Stimulated activated naive CD8-positive, alpha-beta T cell treated with anti-CD3 and anti-CD28 coated beads, Interleukin-15, amount 100 ng/mL, for 72 hours (primary cell): ENCODE results near the gene GXYLT2.
"Not testable (repeated sequence)": the region's sequence is repeated elsewhere in the genome, so short reads cannot be mapped to it uniquely, and the experiment has no call there.

Experiments used
- ATAC-seq: fragments of 150-1000 bp; cut with Tn5 transposase; 2 replicates; pipeline ENCODE4 v1.10.0; 2021; ENCODE audit warnings: mild to moderate bottlenecking, moderate library complexity
- DNase-seq, 2 donors: peaks; one replicate each; pipeline ENCODE4 v3.0.0; 2021 to 2022
- H3K27ac Mint-ChIP-seq, 2 donors: one replicate each; pipeline ENCODE4 v1.8.0; 2022; ENCODE audit warnings: mild to moderate bottlenecking in 2 of 2, mixed read lengths in 2 of 2, moderate library complexity in 2 of 2
- H3K27me3 Mint-ChIP-seq: one replicate; pipeline ENCODE4 v1.8.0; 2022; ENCODE audit warnings: mixed read lengths
- H3K4me1 Mint-ChIP-seq: one replicate; pipeline ENCODE4 v1.8.0; 2022; ENCODE audit warnings: mild to moderate bottlenecking, mixed read lengths
- H3K4me3 Mint-ChIP-seq, 2 donors: one replicate each; pipeline ENCODE4 v1.8.0; 2022; ENCODE audit warnings: mild to moderate bottlenecking in 2 of 2, mixed read lengths in 2 of 2, moderate library complexity in 1 of 2
- H3K9me3 Mint-ChIP-seq, 2 donors: one replicate each; pipeline ENCODE4 v1.8.0; 2022; ENCODE audit warnings: mixed read lengths in 2 of 2

GXYLT2 gene

DNA sequence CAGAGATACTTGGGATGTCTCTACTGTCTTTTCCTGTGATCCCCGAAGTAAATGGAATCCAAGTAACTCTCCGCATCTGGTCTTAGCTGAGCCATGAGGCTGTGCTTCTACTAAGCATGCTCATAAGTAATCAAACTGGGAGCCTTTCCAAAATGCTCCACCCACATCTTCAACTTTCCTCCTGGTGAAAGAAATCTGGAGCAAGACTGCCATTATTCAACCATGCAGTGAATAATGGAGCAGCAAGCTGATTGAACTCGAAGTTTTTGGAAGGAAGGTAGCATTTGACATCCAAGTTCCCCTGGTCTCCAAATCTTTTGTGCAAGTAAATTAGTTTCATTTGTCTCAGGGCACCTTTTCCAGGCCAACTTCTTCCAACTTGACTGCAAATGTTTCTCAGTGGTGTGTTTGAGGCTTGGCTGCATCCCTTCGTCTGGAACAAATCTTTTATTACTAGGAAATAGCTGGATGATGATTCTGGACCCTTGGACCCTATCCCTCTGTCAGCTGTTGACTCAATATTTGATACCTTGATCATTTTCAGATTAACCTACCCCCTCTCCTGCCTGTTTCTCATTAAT is 19.4 kb downstream of the GXYLT2 start:
- ATAC-seq (no peak), DNase-seq (no peak)
- Mint-ChIP-seq H3K27ac (no peak overlapping the region), H3K9me3 (no peaks in the 10 kb centered on the region), H3K4me3 (no peak overlapping the region), H3K4me1 (no peaks in the 10 kb centered on the region), H3K27me3 (no peaks in the 10 kb centered on the region)

DNA sequence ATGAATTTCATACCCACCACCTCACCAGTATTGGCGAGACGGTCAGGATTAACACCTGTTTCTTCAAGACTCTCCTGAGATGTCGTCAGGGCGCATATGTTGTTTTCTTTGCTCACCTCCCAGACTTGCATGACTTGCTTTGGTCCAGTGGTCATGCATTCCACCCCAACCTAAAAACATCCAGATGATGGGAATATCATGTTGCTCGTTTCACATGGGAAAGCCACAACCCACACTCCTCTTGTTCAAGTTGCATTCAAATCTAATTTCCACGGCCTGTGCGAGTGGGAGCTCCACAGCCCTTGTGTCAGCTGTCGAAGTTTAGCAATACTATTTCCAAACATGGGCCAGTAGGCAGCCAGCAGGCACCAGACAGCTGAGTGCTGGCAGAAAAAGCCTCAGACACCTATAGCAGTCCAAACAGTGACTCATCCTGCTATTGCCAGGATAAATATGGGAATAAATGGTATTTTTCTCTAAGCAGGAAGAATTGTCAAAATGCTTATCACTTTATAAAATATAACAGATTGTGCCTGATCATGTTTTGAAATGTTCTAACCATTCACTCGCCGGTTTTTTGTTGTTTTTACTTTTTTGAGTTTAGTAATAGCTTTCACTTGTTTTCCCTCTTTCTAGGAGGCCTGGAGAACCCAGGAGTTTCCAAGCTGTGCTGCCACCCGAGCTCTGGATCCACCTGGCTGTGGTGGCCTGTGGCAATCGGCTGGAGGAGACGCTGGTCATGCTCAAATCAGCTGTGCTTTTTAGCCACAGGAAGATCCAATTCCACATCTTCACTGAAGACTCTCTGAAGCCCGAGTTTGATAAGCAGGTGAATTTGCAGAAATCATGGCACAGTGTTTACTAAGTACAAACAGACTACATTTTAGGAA is 20.1 kb downstream of the GXYLT2 start:
- Mint-ChIP-seq H3K27ac (no peak overlapping the region), H3K4me1 (no peaks in the 10 kb centered on the region), H3K27me3 (no peaks in the 10 kb centered on the region), H3K9me3 (no peaks in the 10 kb centered on the region), H3K4me3 (no peak overlapping the region)
- ATAC-seq (no peak), DNase-seq (no peak)

DNA sequence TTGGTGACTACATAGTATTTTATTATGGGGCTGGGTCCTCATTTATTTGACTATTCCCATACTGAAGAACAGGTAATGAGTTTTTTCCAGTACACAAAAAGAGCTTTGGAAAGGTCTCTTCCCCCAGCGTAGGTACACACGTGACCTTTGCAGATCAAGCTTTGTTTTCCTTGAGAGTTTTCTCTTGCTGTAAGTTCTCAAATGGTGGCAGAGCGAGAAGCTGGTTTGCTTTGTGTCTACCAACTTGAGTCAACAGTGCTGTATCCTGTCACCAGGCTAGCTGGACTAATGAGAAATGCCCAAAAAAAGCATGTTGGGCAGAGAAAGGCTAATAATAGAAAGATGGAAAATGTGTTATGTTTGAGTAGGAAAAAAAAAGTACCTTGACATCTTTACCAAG is 21.7 kb downstream of the GXYLT2 start:
- no peak for DNase-seq

DNA sequence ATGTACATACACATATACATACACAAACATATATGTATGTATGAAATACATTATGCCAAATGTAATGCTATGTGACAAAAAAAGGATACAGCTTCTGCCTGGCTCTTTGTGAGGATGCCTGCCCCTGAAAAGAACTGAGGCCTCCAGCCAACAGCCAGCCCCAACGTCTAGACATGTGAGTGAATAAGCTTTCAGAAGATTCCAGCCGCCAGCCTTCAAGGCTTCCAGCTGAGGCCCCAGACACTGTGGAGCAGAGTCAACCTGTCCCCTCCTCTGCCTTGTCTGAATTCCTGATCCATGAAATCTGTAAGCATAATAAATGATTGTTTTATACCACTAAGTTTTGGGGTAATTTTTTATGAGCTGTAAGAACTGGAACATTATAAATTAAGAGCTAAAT is 24.7 kb downstream of the GXYLT2 start:
- no peak for ATAC-seq
- no peaks in the 10 kb centered on the region for H3K4me1 Mint-ChIP-seq
- no peaks in the 10 kb centered on the region for H3K9me3 Mint-ChIP-seq
- no peak overlapping the region for H3K4me3 Mint-ChIP-seq
- DNase-seq: no peak
- no peaks in the 10 kb centered on the region for H3K27me3 Mint-ChIP-seq
- no peak overlapping the region for H3K27ac Mint-ChIP-seq

More for the DNA sequence above, 21.7 kb downstream of the GXYLT2 start:
- no peaks in the 10 kb centered on the region for H3K27me3 Mint-ChIP-seq
- H3K27ac Mint-ChIP-seq: no peak overlapping the region
- H3K9me3 Mint-ChIP-seq: no peaks in the 10 kb centered on the region
- no peak overlapping the region for H3K4me3 Mint-ChIP-seq
- ATAC-seq: no peak
- H3K4me1 Mint-ChIP-seq: no peaks in the 10 kb centered on the region

DNA sequence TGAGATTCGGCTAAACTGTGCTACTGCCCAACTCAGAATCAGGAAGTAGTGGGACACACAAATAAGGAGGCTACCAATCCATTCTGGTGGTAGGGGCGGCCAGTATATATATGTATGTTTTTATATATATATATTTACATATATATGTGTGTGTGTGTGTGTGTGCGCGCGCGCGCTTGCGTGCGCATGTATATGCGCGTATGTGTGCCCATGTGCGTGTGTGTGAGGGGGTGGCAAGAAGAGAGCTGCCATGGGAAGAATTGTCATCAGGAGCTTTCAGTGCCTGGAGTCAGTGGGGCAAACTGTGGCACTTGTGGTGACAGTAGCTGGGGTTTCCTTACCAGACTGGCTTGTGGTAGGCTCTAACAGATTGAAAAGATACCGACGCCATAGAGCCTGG is 26.5 kb downstream of the GXYLT2 start:
- H3K27ac Mint-ChIP-seq: no peak overlapping the region
- no peak for ATAC-seq
- no peaks in the 10 kb centered on the region for H3K27me3 Mint-ChIP-seq
- no peak overlapping the region for H3K4me3 Mint-ChIP-seq
- no peaks in the 10 kb centered on the region for H3K9me3 Mint-ChIP-seq
- H3K4me1 Mint-ChIP-seq: no peaks in the 10 kb centered on the region
- no peak for DNase-seq

DNA sequence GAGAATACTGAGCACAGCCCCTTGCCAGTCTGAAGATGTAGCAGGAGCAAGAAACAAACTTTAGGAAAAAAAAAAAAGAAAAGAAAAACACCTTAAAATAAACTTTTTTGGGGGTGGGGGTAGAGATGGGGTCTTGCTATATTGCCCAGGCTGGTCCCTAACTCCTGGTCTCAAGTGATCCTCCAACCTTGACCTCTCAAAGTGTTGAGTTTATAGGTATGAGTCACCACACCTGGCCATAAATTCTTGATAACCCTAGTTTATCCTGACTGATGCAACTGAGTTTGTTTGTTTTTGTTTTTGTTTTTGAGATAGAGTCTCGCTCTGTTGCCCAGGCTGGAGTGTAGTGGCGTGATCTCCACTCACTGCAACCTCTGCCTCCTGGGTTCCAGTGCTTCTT is 28.4 kb downstream of the GXYLT2 start:
- H3K27me3 Mint-ChIP-seq: no peaks in the 10 kb centered on the region
- no peak overlapping the region for H3K4me3 Mint-ChIP-seq
- H3K27ac Mint-ChIP-seq: no peak overlapping the region
- DNase-seq: no peak
- H3K4me1 Mint-ChIP-seq: no peaks in the 10 kb centered on the region
- H3K9me3 Mint-ChIP-seq: no peaks in the 10 kb centered on the region
- ATAC-seq: no peak

DNA sequence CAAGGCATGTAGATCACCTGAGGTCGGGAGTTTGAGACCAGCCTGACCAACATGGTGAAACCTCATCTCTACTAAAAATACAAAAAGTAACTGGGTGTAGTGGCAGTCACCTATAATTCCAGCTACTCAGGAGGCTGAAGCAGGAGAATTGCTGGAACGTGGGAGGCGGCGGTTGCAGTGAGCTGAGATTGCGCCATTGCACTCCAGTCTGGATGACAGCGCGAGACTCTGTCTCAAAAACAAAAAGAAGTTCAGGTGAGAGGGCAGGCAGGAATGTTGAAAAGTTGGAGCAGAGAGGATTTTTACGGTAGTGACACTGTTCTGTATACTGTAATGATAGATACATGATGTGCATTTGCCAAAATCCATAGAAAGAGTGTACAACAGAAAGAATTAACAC is 31.7 kb downstream of the GXYLT2 start:
- Mint-ChIP-seq H3K27ac (no peak overlapping the region), H3K9me3 (no peaks in the 10 kb centered on the region), H3K4me1 (no peaks in the 10 kb centered on the region), H3K27me3 (no peaks in the 10 kb centered on the region), H3K4me3 (no peak overlapping the region)
- DNase-seq: no peak
- ATAC-seq: no peak

DNA sequence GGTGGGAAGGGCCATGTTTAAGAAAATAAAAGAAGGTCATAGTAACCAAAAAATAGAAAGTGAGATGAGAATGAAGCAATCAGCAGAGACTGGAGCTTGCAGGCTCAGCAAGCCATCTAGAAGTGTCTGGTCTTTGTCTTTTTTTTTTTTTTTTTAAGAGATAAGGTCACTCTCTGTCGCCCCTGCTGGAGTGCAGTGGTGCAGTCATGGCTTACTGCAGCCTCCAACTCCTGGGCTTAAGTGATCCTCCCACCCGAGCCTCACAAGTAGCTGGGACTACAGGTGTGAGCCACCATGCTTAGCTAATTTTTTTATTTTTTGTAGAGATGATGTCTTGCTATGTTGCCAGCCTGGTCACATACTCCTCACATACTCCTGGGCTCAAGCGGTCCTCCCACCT is 36.2 kb downstream of the GXYLT2 start:
- Mint-ChIP-seq H3K4me1 (no peaks in the 10 kb centered on the region), H3K4me3 (no peak overlapping the region), H3K27ac (no peak overlapping the region), H3K9me3 (peaks cover 0 to 3% of the 10 kb centered on the region in 2 donors), H3K27me3 (no peaks in the 10 kb centered on the region)
- ATAC-seq (no peak), DNase-seq (no peak)

DNA sequence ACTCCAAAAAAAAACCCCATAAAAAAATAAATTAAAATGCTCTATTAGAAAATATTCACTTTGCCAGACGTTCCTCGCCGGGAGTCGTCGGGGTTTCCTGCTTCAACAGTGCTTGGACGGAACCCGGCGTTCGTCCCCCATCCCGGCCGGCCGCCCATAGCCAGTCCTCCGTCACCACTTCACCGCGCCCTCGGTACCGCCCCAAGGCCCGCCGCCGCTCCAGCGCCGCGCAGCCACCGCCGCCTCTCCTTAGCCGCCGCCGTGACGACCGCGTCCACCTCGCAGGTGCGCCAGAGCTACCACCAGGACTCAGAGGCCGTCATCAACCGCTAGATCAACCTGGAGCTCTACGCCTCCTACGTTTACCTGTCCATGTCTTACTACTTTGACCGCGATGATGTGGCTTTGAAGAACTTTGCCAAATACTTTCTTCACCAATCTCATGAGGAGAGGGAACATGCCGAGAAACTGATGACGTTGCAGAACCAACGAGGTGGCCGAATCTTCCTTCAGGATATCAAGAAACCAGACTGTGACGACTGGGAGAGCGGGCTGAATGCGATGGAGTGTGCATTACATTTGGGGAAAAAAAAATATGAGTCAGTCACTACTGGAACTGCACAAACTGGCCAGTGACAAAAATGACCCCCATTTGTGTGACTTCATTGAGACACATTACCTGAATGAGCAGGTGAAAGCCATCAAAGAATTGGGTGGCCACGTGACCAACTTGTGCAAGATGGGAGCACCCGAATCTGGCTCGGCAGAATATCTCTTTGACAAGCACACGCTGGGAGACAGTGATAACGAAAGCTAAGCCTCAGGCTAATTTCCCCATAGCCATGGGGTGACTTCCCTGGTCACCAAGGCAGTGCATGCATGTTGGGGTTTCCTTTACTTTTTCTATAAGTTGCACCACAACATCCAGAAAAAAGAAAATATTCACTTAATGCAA is 41.2 kb downstream of the GXYLT2 start:
- H3K27me3 Mint-ChIP-seq, ATAC-seq, H3K9me3 Mint-ChIP-seq, DNase-seq, H3K4me1 Mint-ChIP-seq, H3K4me3 Mint-ChIP-seq: not testable (repeated sequence)
- H3K27ac Mint-ChIP-seq: peak overlapping the region in 1 of 2 donors; percentile 82

DNA sequence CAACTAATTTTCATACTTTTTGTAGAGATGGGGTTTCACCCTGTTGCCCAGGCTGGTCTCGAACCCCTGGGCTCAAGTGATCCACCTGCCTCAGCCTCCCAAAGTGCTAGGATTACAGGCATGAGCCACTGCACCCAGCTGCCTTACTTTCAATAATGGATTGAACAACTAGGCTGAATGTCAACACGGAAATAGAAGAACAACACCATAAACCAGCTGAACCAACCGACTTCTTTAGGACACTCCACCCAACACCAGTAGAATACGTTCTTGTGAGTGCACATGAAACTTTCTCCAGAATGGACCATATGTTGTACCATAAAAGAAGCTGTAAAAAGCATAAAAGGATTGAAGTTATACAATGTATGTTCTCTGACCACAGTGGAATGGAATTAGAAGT is 42.9 kb downstream of the GXYLT2 start:
- DNase-seq (no peak), ATAC-seq (no peak)
- Mint-ChIP-seq H3K9me3 (peaks cover 0 to 7% of the 10 kb centered on the region in 2 donors), H3K27ac (no peak overlapping the region), H3K4me1 (no peaks in the 10 kb centered on the region), H3K27me3 (no peaks in the 10 kb centered on the region), H3K4me3 (no peak overlapping the region)

DNA sequence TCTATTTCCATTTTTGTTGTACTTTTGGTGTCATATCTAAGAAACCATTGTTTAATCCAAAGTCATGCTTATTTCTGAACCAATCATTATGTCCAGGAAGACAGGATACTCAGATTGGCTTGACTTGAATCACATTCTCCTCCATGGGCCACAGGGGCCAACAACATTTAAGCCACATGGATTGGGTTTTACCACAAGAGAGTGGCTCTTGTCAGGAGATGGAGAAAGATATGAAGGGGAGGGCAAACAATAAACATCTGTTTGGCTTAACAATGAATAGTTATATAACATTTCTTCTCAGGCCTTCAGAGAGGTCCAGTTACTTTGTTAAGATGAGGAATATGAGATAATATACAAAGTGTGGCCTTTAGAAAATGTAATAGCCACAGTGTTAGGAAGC is 44.6 kb downstream of the GXYLT2 start:
- DNase-seq (no peak), ATAC-seq (no peak)
- Mint-ChIP-seq H3K27me3 (no peaks in the 10 kb centered on the region), H3K9me3 (peaks cover 0 to 7% of the 10 kb centered on the region in 2 donors), H3K4me3 (no peak overlapping the region), H3K27ac (no peak overlapping the region), H3K4me1 (no peaks in the 10 kb centered on the region)

DNA sequence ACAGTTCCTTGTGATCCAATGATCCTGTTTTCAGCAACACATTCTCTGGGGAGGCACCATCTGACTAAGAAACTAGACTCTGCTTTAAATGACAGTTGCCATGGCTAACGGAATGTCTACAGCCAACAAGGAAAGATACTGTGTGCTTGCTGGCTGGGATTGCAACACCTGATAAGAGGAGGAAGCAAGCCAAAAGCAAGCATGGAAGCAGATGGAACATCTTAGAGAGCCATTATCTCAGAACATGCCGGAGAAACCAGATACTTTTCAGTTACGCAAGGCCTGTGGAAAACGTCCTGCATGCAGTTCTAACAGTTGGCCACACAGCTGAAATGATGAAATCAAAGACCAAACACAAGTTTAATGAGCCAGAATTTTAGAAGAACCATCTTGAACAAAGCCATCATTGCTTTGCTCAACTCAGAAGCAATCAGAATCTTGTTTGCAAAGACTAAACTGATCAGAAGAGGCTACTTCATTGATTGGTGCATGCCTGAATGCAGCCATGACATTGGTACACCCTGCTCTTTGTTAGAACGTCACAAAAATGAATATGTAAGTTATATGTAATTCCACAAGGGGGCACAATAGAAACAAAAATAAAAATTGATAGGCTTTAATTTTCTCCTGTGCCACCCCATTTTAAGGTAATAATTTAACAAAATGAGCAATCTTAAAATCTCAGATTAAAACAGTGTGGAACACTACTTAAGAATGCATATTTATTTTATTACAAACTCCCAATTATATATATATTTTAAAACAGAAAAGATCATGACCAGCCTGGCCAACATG is 50.8 kb downstream of the GXYLT2 start:
- DNase-seq (peak; percentile 8 to 30), ATAC-seq (peak; percentile 93)
- Mint-ChIP-seq H3K4me3 (no peak overlapping the region), H3K27ac (no peak overlapping the region), H3K27me3 (no peaks in the 10 kb centered on the region), H3K4me1 (no peaks in the 10 kb centered on the region), H3K9me3 (no peaks in the 10 kb centered on the region)

DNA sequence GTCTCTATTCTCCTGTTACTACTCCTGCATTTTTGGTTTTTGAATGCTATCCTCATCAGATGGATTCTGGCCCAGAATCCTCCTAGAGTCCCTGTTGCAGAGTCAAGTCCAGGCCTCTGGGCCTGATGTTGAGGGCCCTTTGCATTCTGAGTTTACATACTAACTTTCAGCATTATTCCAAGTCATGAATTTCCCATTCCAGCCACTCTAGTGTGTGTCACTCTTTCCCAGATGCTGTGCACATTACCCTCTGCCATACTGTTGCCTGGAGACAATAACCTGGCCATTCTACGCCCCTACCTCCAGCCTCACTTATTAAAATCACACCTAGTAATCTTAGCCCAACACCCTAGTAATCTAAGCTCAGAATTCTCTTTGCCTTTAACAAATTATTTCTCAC is 53.4 kb downstream of the GXYLT2 start:
- H3K9me3 Mint-ChIP-seq: no peaks in the 10 kb centered on the region
- H3K27ac Mint-ChIP-seq: peak overlapping the region in 1 of 2 donors; percentile 7
- no peak for ATAC-seq
- H3K4me3 Mint-ChIP-seq: no peak overlapping the region
- no peaks in the 10 kb centered on the region for H3K27me3 Mint-ChIP-seq
- peaks cover 10% of the 10 kb centered on the region for H3K4me1 Mint-ChIP-seq
- no peak for DNase-seq

DNA sequence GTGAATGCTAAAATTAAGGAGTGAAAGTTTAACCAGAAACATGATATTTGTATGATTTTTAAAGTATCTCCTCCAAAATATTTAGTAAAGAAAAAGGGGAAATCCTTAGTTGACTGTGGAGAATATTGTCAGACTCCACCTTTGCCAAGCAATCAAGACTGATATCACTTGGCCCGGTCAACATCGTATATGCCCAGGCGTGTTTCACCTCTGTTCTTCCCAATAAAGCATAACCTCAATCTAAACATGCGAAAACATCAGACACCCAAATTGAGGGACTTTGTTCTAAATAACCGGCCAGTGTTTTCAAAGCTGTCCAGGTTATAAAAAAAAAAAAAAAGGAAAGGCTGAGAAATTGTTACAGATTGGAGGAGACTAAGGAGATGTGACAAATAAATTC is 54.6 kb downstream of the GXYLT2 start:
- no peak for ATAC-seq
- Mint-ChIP-seq H3K4me3 (no peak overlapping the region), H3K4me1 (peaks cover 10% of the 10 kb centered on the region), H3K27me3 (no peaks in the 10 kb centered on the region), H3K27ac (no peak overlapping the region), H3K9me3 (no peaks in the 10 kb centered on the region)
- no peak for DNase-seq

DNA sequence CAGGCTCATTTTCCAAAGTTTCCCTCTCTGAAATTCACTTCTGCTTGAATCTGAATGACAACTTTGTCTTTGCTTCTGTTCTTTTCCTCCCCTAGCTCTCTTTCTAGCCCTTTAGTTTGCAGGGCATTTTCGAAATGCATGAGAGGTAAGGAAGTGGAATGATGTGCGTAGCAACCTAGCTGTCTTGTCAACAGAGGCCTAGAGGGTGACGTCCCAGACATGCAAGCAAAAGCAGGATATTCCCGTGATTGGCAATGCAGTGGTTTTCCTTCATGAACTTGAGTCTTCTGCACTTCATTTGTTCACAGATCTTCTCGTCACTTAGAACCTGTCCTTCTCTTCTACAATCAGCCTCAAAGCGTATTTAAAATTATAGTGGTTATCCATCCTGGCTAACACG is 56.9 kb downstream of the GXYLT2 start:
- ATAC-seq (no peak), DNase-seq (no peak)
- Mint-ChIP-seq H3K27me3 (no peaks in the 10 kb centered on the region), H3K27ac (no peak overlapping the region), H3K9me3 (no peaks in the 10 kb centered on the region), H3K4me3 (no peak overlapping the region), H3K4me1 (peaks cover 10% of the 10 kb centered on the region)
